Mesodermal cell (in vitro differentiated cells): Measurements from ENCODE around the gene SERP2.
A peak's percentile ranks its signal among the peaks of the same experiment; 100 is the strongest.

Experiments used
- H3K27ac ChIP-seq: 2 replicates; pipeline ENCODE4 v1.7.0; 2013; ENCODE audit warnings: mild to moderate bottlenecking, low read depth, low read length, moderate library complexity; ENCODE audit not compliant: severe bottlenecking
- H3K36me3 ChIP-seq: 2 replicates; pipeline ENCODE4 v1.7.1; 2013; ENCODE audit warnings: mild to moderate bottlenecking, low read length, moderate library complexity; ENCODE audit not compliant: control insufficient read depth, insufficient read depth
- H3K4me1 ChIP-seq: one replicate; pipeline ENCODE4 v1.7.1; 2013; ENCODE audit warnings: mild to moderate bottlenecking, low read length; ENCODE audit not compliant: insufficient read depth, control insufficient read depth, poor library complexity, severe bottlenecking
- H3K4me3 ChIP-seq: 2 replicates; pipeline ENCODE4 v1.7.0; 2013; ENCODE audit warnings: low read length, control low read depth, mild to moderate bottlenecking; ENCODE audit not compliant: insufficient read depth, poor library complexity, severe bottlenecking; ENCODE audit errors: extremely low read depth
- H3K9me3 ChIP-seq: 2 replicates; pipeline ENCODE4 v1.7.1; 2013; ENCODE audit warnings: mild to moderate bottlenecking, low read length, moderate library complexity; ENCODE audit not compliant: control insufficient read depth
- WGBS, 2 experiments: methylation state at CpG; one replicate each; pipeline ENCODE4 v1.1.5; 2013; ENCODE audit warnings: missing lambda C conversion rate in 2 of 2; ENCODE audit not compliant: insufficient coverage in 2 of 2; 5-methylcytosine and 5-hydroxymethylcytosine counted together

Gene SERP2

GRCh38 chr13:44355621-44356020, 18.0 kb upstream of the SERP2 start:
- no peak overlapping the region for H3K27ac ChIP-seq
- WGBS, 2 experiments = 94 to 100% methylated on average over 1 to 2 of the region's 3 CpGs
- no peak overlapping the region for H3K4me3 ChIP-seq
- no peaks in the 10 kb centered on the region for H3K36me3 ChIP-seq
- H3K4me1 ChIP-seq = peaks cover 18% of the 10 kb centered on the region
- no peaks in the 10 kb centered on the region for H3K9me3 ChIP-seq

GRCh38 chr13:44359983-44360375, 13.6 kb upstream of the SERP2 start:
- peaks cover 31% of the 10 kb centered on the region for H3K4me1 ChIP-seq
- H3K4me3 ChIP-seq = no peak overlapping the region
- no peaks in the 10 kb centered on the region for H3K9me3 ChIP-seq
- no peak overlapping the region for H3K27ac ChIP-seq
- H3K36me3 ChIP-seq = no peaks in the 10 kb centered on the region
- WGBS, 2 experiments = no CpG with 5 or more reads among the region's 1 CpG

GRCh38 chr13:44362394-44363040, 11.1 kb upstream of the SERP2 start:
- Histone ChIP-seq H3K9me3 (no peaks in the 10 kb centered on the region), H3K36me3 (no peaks in the 10 kb centered on the region), H3K27ac (peak overlapping the region; percentile 18), H3K4me1 (peaks cover 34% of the 10 kb centered on the region), H3K4me3 (no peak overlapping the region)
- WGBS, 2 experiments = 84 to 88% methylated on average over 8 to 9 of the region's 11 CpGs

GRCh38 chr13:44363631-44364344, 9.8 kb upstream of the SERP2 start:
- H3K27ac ChIP-seq = peak overlapping the region; percentile 92
- no peak overlapping the region for H3K4me3 ChIP-seq
- peaks cover 41% of the 10 kb centered on the region for H3K4me1 ChIP-seq
- 87% methylated on average over 2 to 3 of the region's 11 CpGs for WGBS, 2 experiments
- no peaks in the 10 kb centered on the region for H3K9me3 ChIP-seq
- H3K36me3 ChIP-seq = no peaks in the 10 kb centered on the region

GRCh38 chr13:44364345-44365000, 9.2 kb upstream of the SERP2 start:
- H3K27ac ChIP-seq = peak overlapping the region; percentile 92
- no peaks in the 10 kb centered on the region for H3K9me3 ChIP-seq
- WGBS, 2 experiments = 52 to 53% methylated on average over 4 of the region's 6 CpGs
- no peaks in the 10 kb centered on the region for H3K36me3 ChIP-seq
- no peak overlapping the region for H3K4me3 ChIP-seq
- H3K4me1 ChIP-seq = peaks cover 43% of the 10 kb centered on the region

- no peaks in the 10 kb centered on the region for H3K36me3 ChIP-seq
- H3K4me3 ChIP-seq = no peak overlapping the region
- 93 to 94% methylated on average over 2 of the region's 3 CpGs for WGBS, 2 experiments
- peak overlapping the region; percentile 92 for H3K27ac ChIP-seq
- H3K9me3 ChIP-seq = no peaks in the 10 kb centered on the region
- H3K4me1 ChIP-seq = peaks cover 37% of the 10 kb centered on the region
These were observed 8.6 kb upstream of the SERP2 start for GRCh38 chr13:44365008-44365407.

GRCh38 chr13:44365899-44366298, 7.7 kb upstream of the SERP2 start:
- no peak overlapping the region for H3K27ac ChIP-seq
- H3K4me3 ChIP-seq = no peak overlapping the region
- 80 to 100% methylated on average over 1 to 2 of the region's 3 CpGs for WGBS, 2 experiments
- H3K4me1 ChIP-seq = peaks cover 36% of the 10 kb centered on the region
- H3K9me3 ChIP-seq = no peaks in the 10 kb centered on the region
- no peaks in the 10 kb centered on the region for H3K36me3 ChIP-seq

GRCh38 chr13:44368062-44368591, 5.5 kb upstream of the SERP2 start:
- WGBS, 2 experiments = 76 to 87% methylated on average over 3 to 4 of the region's 6 CpGs
- peaks cover 27% of the 10 kb centered on the region for H3K4me1 ChIP-seq
- no peak overlapping the region for H3K4me3 ChIP-seq
- no peak overlapping the region for H3K27ac ChIP-seq
- H3K36me3 ChIP-seq = no peaks in the 10 kb centered on the region
- H3K9me3 ChIP-seq = no peaks in the 10 kb centered on the region

GRCh38 chr13:44368599-44369368, 4.8 kb upstream of the SERP2 start:
- no peak overlapping the region for H3K27ac ChIP-seq
- H3K4me1 ChIP-seq = peaks cover 27% of the 10 kb centered on the region
- H3K9me3 ChIP-seq = no peaks in the 10 kb centered on the region
- no peaks in the 10 kb centered on the region for H3K36me3 ChIP-seq
- WGBS, 2 experiments = 100% methylated on average over 1 of the region's 5 CpGs; no CpG with 5 or more reads in 1 of the 2 experiments
- H3K4me3 ChIP-seq = no peak overlapping the region

- WGBS, 2 experiments = 90 to 100% methylated on average over 1 to 2 of the region's 3 CpGs
- Histone ChIP-seq H3K4me3 (no peak overlapping the region), H3K27ac (no peak overlapping the region), H3K36me3 (no peaks in the 10 kb centered on the region), H3K9me3 (no peaks in the 10 kb centered on the region), H3K4me1 (peaks cover 16% of the 10 kb centered on the region)
These were observed 2.2 kb upstream of the SERP2 start for GRCh38 chr13:44371421-44371820.
